Right lobe of liver (tissue), 6 donors: ENCODE data around the gene SNAP25. TPM values are rescaled to one million over a fixed set of nuclear protein-coding genes. Genes with fewer than 3 reads are reported as not detected.

Source experiments
- ATAC-seq, 4 donors: fragments of 200-7000 bp; cut with Tn5 transposase; one replicate each; pipeline ENCODE4 v1.9.1; 2020; ENCODE audit warnings: mild to moderate bottlenecking in 4 of 4, moderate library complexity in 4 of 4
- DNase-seq, 3 donors: peaks; one replicate each; pipeline ENCODE4 v3.0.0-alpha.2; 2020
- H3K27ac ChIP-seq, 3 donors: fragments of 200-600 bp; one replicate each; pipeline ENCODE4 v1.8.0; 2022
- H3K27me3 ChIP-seq, 2 donors: fragments of 200-600 bp; one replicate each; pipeline ENCODE4 v1.8.0; 2022
- H3K36me3 ChIP-seq, 4 donors: fragments of 200-600 bp; sonication (generic) in 1 of 4; one replicate each; pipeline versions ENCODE4 v1.5.1 to v1.8.0; 2017 to 2022; ENCODE audit warnings: control low read depth in 1 of 4
- H3K4me1 ChIP-seq, 4 donors: fragments of 200-600 bp; sonication (generic) in 1 of 4; one replicate each; pipeline versions ENCODE4 v1.5.1 to v1.8.0; 2017 to 2022; ENCODE audit warnings: control low read depth in 1 of 4
- H3K4me3 ChIP-seq, 3 donors: fragments of 200-600 bp; one replicate each; pipeline ENCODE4 v1.8.0; 2022
- H3K9me3 ChIP-seq, 4 donors: fragments of 200-600 bp; sonication (generic) in 1 of 4; one replicate each; pipeline versions ENCODE4 v1.5.1 to v1.8.0; 2017 to 2022; ENCODE audit warnings: control low read depth in 1 of 4
- CTCF ChIP-seq, 4 donors: fragments of 200-600 bp in 3 of 4; fragments of 450-650 bp in 1 of 4; IDR thresholded peaks; one replicate each; pipeline versions ENCODE4 v1.5.1 to v1.8.0; 2016 to 2022; ENCODE audit warnings: antibody characterized with exemption in 4 of 4, mild to moderate bottlenecking in 2 of 4
- POLR2A ChIP-seq: fragments of 450-650 bp; IDR thresholded peaks from one replicate; pipeline ENCODE4 v1.6.1; 2017; ENCODE audit warnings: antibody characterized with exemption, mild to moderate bottlenecking
- WGBS: methylation state at CpG from one replicate; pipeline ENCODE4 v1.1.6; 2018; ENCODE audit warnings: low coverage, low lambda C conversion rate; ENCODE audit not compliant: insufficient coverage; ENCODE audit errors: missing lambda C conversion rate; 5-methylcytosine and 5-hydroxymethylcytosine counted together
- intact Hi-C, 2 donors: fragments of 100-400 bp; cut with DNase I; formaldehyde crosslinking; loops; one replicate each; pipeline versions ENCODE4 v1.11.2 to v1.14.1; 2022
- total RNA-seq, 6 experiments: library from RNA; depleted of rRNA in 2 of 6; stranded (reverse); fragments of >200 nt in 2 of 6; fragmentation: NEBNext Ultra II Directional in 3 of 6; extraction: Animal tissue kit (Norgen Biotek cat#: 25700) in 3 of 6; gene quantifications; one replicate each; pipeline versions ENCODE4 v1.1.0 to v1.2.4, GENCODE V29; 2016 to 2023
- donor health status: DM: no; HTN: yes; CAD: no.
- donor health status: DM: no; HTN: no; CAD: no.
- donor health status: DM: no; HTN: no; CAD: no.
- donor health status: DM: no; HTN: yes; CAD: no.
- donor health status: DM: no; HTN: yes; CAD: no.

The SNAP25 gene
- total RNA-seq, 6 experiments from 2014 or later: 0.23 to 0.32 TPM; not detected in 4

- intact Hi-C loops: no loop called here
- Histone ChIP-seq H3K27me3 (no peaks in the 10 kb centered on the region), H3K9me3 (no peaks in the 10 kb centered on the region), H3K4me3 (no peak overlapping the region), H3K36me3 (no peaks in the 10 kb centered on the region), H3K27ac (no peak overlapping the region), H3K4me1 (peaks cover 0 to 8% (median 3%) of the 10 kb centered on the region in 4 donors)
- 71% methylated on average over 1 of the region's 1 CpG for WGBS
- DNase-seq (no peak), ATAC-seq (no peak)
- TF ChIP-seq CTCF (IDR thresholded peaks at IDR 0.05) (no peak), POLR2A (no peak)
Measured at GRCh38 chr20:10260316-10260715, 41.7 kb downstream of the SNAP25 start.

- H3K4me1 ChIP-seq: peaks cover 0 to 8% (median 3%) of the 10 kb centered on the region in 4 donors
- H3K27me3 ChIP-seq: no peaks in the 10 kb centered on the region
- ATAC-seq (no peak), DNase-seq (no peak)
- H3K27ac ChIP-seq: no peak overlapping the region
- intact Hi-C loops: no loop called here
- no peaks in the 10 kb centered on the region for H3K36me3 ChIP-seq
- H3K9me3 ChIP-seq: no peaks in the 10 kb centered on the region
- H3K4me3 ChIP-seq: no peak overlapping the region
- 88% methylated on average over 2 of the region's 2 CpGs for WGBS
- TF ChIP-seq CTCF (IDR thresholded peaks at IDR 0.05) (no peak), POLR2A (no peak)
Measured at GRCh38 chr20:10261702-10262101, 43.1 kb downstream of the SNAP25 start.

- H3K4me3 ChIP-seq: no peak overlapping the region
- H3K27me3 ChIP-seq: no peaks in the 10 kb centered on the region
- ATAC-seq (peak; percentile 96 to 99 (median 98)), DNase-seq (peak in 1 of 3 donors; percentile 22)
- no peaks in the 10 kb centered on the region for H3K36me3 ChIP-seq
- H3K27ac ChIP-seq: no peak overlapping the region
- intact Hi-C loops: no loop called here
- TF ChIP-seq POLR2A: no peak
- TF ChIP-seq CTCF (IDR thresholded peaks at IDR 0.05): no peak
- H3K4me1 ChIP-seq: peaks cover 0 to 8% (median 3%) of the 10 kb centered on the region in 4 donors
- no peaks in the 10 kb centered on the region for H3K9me3 ChIP-seq
- WGBS: 25% methylated on average over 7 of the region's 7 CpGs
Measured at GRCh38 chr20:10263385-10264165, 44.9 kb downstream of the SNAP25 start.

- no peak for DNase-seq
Measured at GRCh38 chr20:10264166-10264558, 45.5 kb downstream of the SNAP25 start.

More at GRCh38 chr20:10264166-10264558, 45.5 kb downstream of the SNAP25 start:
- 28% methylated on average over 2 of the region's 2 CpGs for WGBS
- no peak for TF ChIP-seq POLR2A
- TF ChIP-seq CTCF (IDR thresholded peaks at IDR 0.05): no peak
- H3K27me3 ChIP-seq: no peaks in the 10 kb centered on the region
- no peak overlapping the region for H3K4me3 ChIP-seq
- ATAC-seq: peak in 3 of 4 donors; percentile 17 to 41 (median 35)
- H3K4me1 ChIP-seq: peaks cover 0 to 8% (median 3%) of the 10 kb centered on the region in 4 donors
- no peaks in the 10 kb centered on the region for H3K36me3 ChIP-seq
- intact Hi-C loops: no loop called here
- no peak overlapping the region for H3K27ac ChIP-seq
- H3K9me3 ChIP-seq: no peaks in the 10 kb centered on the region
